B cell (primary cell): ENCODE results near the gene NHERF2.

ENCODE experiments used
- CTCF ChIP-seq: fragments of 200-600 bp; IDR thresholded peaks from one replicate; pipeline ENCODE4 v1.8.0; 2022; ENCODE audit warnings: antibody characterized with exemption, mild to moderate bottlenecking
- EZH2 ChIP-seq: IDR thresholded peaks from 2 replicates; pipeline ENCODE4 v1.6.1; 2012; ENCODE audit warnings: borderline replicate concordance, low read depth, mild to moderate bottlenecking, moderate library complexity, low read length; ENCODE audit not compliant: insufficient read depth, poor library complexity, severe bottlenecking

DNA sequence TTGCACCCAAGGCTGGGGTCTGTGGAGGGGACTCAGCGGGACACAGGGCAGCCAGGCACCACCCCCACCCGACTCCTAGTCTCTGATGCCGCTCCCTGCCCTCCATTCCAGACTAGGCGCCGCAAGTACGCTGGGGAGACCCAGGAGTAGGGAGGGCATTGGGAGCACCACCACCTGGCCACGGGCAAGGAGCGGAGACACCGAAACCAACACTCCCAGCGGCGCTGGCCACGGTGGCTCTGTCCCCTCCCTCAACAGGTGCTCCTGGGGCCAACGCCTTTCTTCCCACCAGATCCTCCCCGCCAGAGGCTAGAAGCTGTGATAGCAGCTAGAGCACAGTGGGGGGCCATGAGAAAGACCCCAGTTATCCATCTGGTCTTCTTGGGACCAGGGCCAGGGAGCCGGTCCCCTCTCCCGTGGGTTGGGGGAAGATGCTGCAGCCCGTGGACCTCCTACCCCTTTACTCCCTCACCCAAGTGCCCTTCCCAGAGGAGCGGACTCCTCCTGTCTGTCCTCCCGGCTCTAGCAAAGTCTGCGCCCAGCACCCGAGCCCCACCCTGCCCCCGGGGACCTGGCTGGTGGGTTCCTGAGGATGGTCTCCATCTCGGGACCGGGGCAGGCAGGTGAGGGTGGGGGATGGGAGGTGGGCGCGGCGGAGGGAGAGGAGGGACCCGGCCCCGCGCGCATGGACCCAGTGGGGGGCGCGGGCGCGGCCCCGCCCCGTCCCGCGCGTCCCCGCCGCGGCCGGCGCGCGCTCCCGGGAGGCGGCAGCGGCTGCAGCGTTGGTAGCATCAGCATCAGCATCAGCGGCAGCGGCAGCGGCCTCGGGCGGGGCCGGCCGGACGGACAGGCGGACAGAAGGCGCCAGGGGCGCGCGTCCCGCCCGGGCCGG, 37.2 kb upstream of the NHERF2 start, which contains the start of gene SYNGR3:
- TF ChIP-seq CTCF (no peak), EZH2 (no peak)
